Mucosa of gallbladder (tissue), 1 donor: ENCODE measurements around the gene UBAC1. TPM values are rescaled to one million over a fixed set of nuclear protein-coding genes. Genes with fewer than 3 reads are reported as not detected.
"Not testable (repeated sequence)": the region's sequence is repeated elsewhere in the genome, so short reads cannot be mapped to it uniquely, and the experiment has no call there.

Source experiments
- DNase-seq: peaks from one replicate; pipeline ENCODE4 v3.0.0-alpha.2; 2020; ENCODE audit warnings: low spot score
- total RNA-seq: library from RNA; stranded (reverse); gene quantifications from one replicate; pipeline ENCODE4 v1.2.1, GENCODE V29; 2021
- donor health status: DM: no; HTN: no; CAD: no.

UBAC1 gene
- total RNA-seq, 1 donor from 2014 or later: 35.0 TPM

GRCh38 chr9:135901826-135902225 lies 59.3 kb downstream of the UBAC1 start:
- no peak for DNase-seq

GRCh38 chr9:135901031-135901758 lies 60.0 kb downstream of the UBAC1 start:
- DNase-seq: no peak

- no peak for DNase-seq
These were observed 62.4 kb downstream of the UBAC1 start for GRCh38 chr9:135898634-135899407.

GRCh38 chr9:135896626-135897025 lies 64.5 kb downstream of the UBAC1 start:
- DNase-seq: no peak

GRCh38 chr9:135896205-135896604 lies 65.0 kb downstream of the UBAC1 start:
- DNase-seq: no peak

- no peak for DNase-seq
These were observed 65.8 kb downstream of the UBAC1 start for GRCh38 chr9:135895202-135895848.

- DNase-seq: no peak
These were observed 68.1 kb downstream of the UBAC1 start for GRCh38 chr9:135893104-135893503.

GRCh38 chr9:135892327-135892726 lies 68.8 kb downstream of the UBAC1 start:
- not testable (repeated sequence) for DNase-seq

- no peak for DNase-seq
These were observed 70.0 kb downstream of the UBAC1 start for GRCh38 chr9:135891027-135891631.

GRCh38 chr9:135890190-135891026 lies 70.8 kb downstream of the UBAC1 start:
- no peak for DNase-seq

- DNase-seq: no peak
These were observed 71.5 kb downstream of the UBAC1 start for GRCh38 chr9:135889564-135890189.

- no peak for DNase-seq
These were observed 72.3 kb downstream of the UBAC1 start for GRCh38 chr9:135888766-135889394.

- no peak for DNase-seq
These were observed 72.9 kb downstream of the UBAC1 start for GRCh38 chr9:135888126-135888765.

- no peak for DNase-seq
These were observed 73.6 kb downstream of the UBAC1 start for GRCh38 chr9:135887585-135888050.

GRCh38 chr9:135887021-135887507 lies 74.1 kb downstream of the UBAC1 start:
- DNase-seq: no peak

- no peak for DNase-seq
These were observed 74.8 kb downstream of the UBAC1 start for GRCh38 chr9:135886147-135886981.

- no peak for DNase-seq
These were observed 75.9 kb downstream of the UBAC1 start for GRCh38 chr9:135885100-135885853.
